SKM-1 treated with dmso at 0.1 percent for 144 hours (cell line): ENCODE results near the gene PCDHB15.
"Not testable (repeated sequence)": the region's sequence is repeated elsewhere in the genome, so short reads cannot be mapped to it uniquely, and the experiment has no call there.

Source experiments
- DNase-seq: peaks from one replicate; lab custom pipeline; 2025; ENCODE audit not compliant: unreplicated experiment; lab: John Stamatoyannopoulos, UW

The PCDHB15 gene

GRCh38 chr5:141247434-141247833 lies 2.2 kb downstream of the PCDHB15 start:
- DNase-seq: not testable (repeated sequence)

- no peak for DNase-seq
Measured at GRCh38 chr5:141250576-141250975, 5.4 kb downstream of the PCDHB15 start.

GRCh38 chr5:141258464-141258863 lies 13.3 kb downstream of the PCDHB15 start:
- DNase-seq: no peak

- DNase-seq: no peak
Measured at GRCh38 chr5:141258948-141259347, 13.8 kb downstream of the PCDHB15 start.

- DNase-seq: no peak
Measured at GRCh38 chr5:141260458-141261237, 15.5 kb downstream of the PCDHB15 start.

GRCh38 chr5:141261238-141261546 lies 16.0 kb downstream of the PCDHB15 start:
- DNase-seq: no peak

GRCh38 chr5:141269195-141269594 lies 24.0 kb downstream of the PCDHB15 start:
- DNase-seq: no peak

GRCh38 chr5:141272906-141273305 lies 27.7 kb downstream of the PCDHB15 start:
- DNase-seq: no peak

- DNase-seq: no peak
Measured at GRCh38 chr5:141298376-141298775, 53.2 kb downstream of the PCDHB15 start.
